Sigmoid colon (tissue), 4 donors: Measurements from ENCODE around the gene ACAD11.

ENCODE experiments used
- CTCF ChIP-seq, 4 experiments: fragments of 450-650 bp in 3 of 4; fragments of 200-600 bp in 1 of 4; IDR thresholded peaks; one replicate each; pipeline ENCODE4 v1.5.1; 2016 to 2019; ENCODE audit warnings: antibody characterized with exemption in 4 of 4, mild to moderate bottlenecking in 3 of 4, moderate library complexity in 2 of 4
- EP300 ChIP-seq, 4 donors: sonication (generic); formaldehyde crosslinking; IDR thresholded peaks; one replicate each; pipeline ENCODE4 v1.6.1; 2017; ENCODE audit warnings: antibody characterized with exemption in 4 of 4
- POLR2A ChIP-seq, 2 donors: fragments of 450-650 bp; IDR thresholded peaks; one replicate each; pipeline ENCODE4 v1.6.1; 2016; ENCODE audit warnings: antibody characterized with exemption in 2 of 2, mild to moderate bottlenecking in 2 of 2, moderate library complexity in 2 of 2
- POLR2AphosphoS5 ChIP-seq, 4 donors: sonication (generic); formaldehyde crosslinking; IDR thresholded peaks; one replicate each; pipeline ENCODE4 v1.6.1; 2017; ENCODE audit warnings: antibody characterized with exemption in 4 of 4

GRCh38 chr3:132635052-132635451, 24.6 kb downstream of the ACAD11 start:
- no peak for TF ChIP-seq CTCF (IDR thresholded peaks at IDR 0.05)
- TF ChIP-seq POLR2AphosphoS5 (IDR thresholded peaks at IDR 0.05): no peak
- no peak for TF ChIP-seq POLR2A (IDR thresholded peaks at IDR 0.05)
- no peak for TF ChIP-seq EP300 (IDR thresholded peaks at IDR 0.05)
